ENCODE measurements around the gene PRSS56.

The PRSS56 gene

GRCh38 chr2:232516551-232516950 is 3.6 kb upstream of the PRSS56 start:
- no peak overlapping the region for H3K4me3 ChIP-seq (ENCODE audit: low read depth in 1 of 2, low read length in 2 of 2)
- H3K36me3 ChIP-seq (ENCODE audit: control insufficient read depth in 1 of 2, insufficient read depth in 2 of 2, low read length in 2 of 2): no peaks in the 10 kb centered on the region
- H3K27ac ChIP-seq (ENCODE audit: low read depth, low read length): no peak overlapping the region
- peaks cover 4 to 17% of the 10 kb centered on the region in 2 donors for H3K27me3 ChIP-seq (ENCODE audit: control insufficient read depth in 1 of 2, insufficient read depth in 2 of 2, low read length in 2 of 2)
- H3K9ac ChIP-seq (ENCODE audit: low read depth in 1 of 2, low read length in 2 of 2): no peak overlapping the region
- no peaks in the 10 kb centered on the region for H3K4me1 ChIP-seq (ENCODE audit: control insufficient read depth in 1 of 2, insufficient read depth in 2 of 2, low read length in 2 of 2)
- H3K9me3 ChIP-seq (ENCODE audit: control insufficient read depth in 1 of 2, low read length in 2 of 2): no peaks in the 10 kb centered on the region

- Histone ChIP-seq H3K27me3 (ENCODE audit: control insufficient read depth in 1 of 2, insufficient read depth in 2 of 2, low read length in 2 of 2) (peaks cover 24 to 34% of the 10 kb centered on the region in 2 donors), H3K27ac (ENCODE audit: low read depth, low read length) (no peak overlapping the region), H3K4me1 (ENCODE audit: control insufficient read depth in 1 of 2, insufficient read depth in 2 of 2, low read length in 2 of 2) (no peaks in the 10 kb centered on the region), H3K4me3 (ENCODE audit: low read depth in 1 of 2, low read length in 2 of 2) (no peak overlapping the region), H3K9me3 (ENCODE audit: control insufficient read depth in 1 of 2, low read length in 2 of 2) (no peaks in the 10 kb centered on the region), H3K36me3 (ENCODE audit: control insufficient read depth in 1 of 2, insufficient read depth in 2 of 2, low read length in 2 of 2) (no peaks in the 10 kb centered on the region), H3K9ac (ENCODE audit: low read depth in 1 of 2, low read length in 2 of 2) (no peak overlapping the region)
Measured at GRCh38 chr2:232518844-232519243, 1.3 kb upstream of the PRSS56 start.

GRCh38 chr2:232520489-232520888 is 301 bp downstream of the PRSS56 start:
- Histone ChIP-seq H3K27ac (ENCODE audit: low read depth, low read length) (no peak overlapping the region), H3K36me3 (ENCODE audit: control insufficient read depth in 1 of 2, insufficient read depth in 2 of 2, low read length in 2 of 2) (no peaks in the 10 kb centered on the region), H3K4me3 (ENCODE audit: low read depth in 1 of 2, low read length in 2 of 2) (no peak overlapping the region), H3K27me3 (ENCODE audit: control insufficient read depth in 1 of 2, insufficient read depth in 2 of 2, low read length in 2 of 2) (peaks cover 35 to 44% of the 10 kb centered on the region in 2 donors), H3K9ac (ENCODE audit: low read depth in 1 of 2, low read length in 2 of 2) (no peak overlapping the region), H3K9me3 (ENCODE audit: control insufficient read depth in 1 of 2, low read length in 2 of 2) (no peaks in the 10 kb centered on the region), H3K4me1 (ENCODE audit: control insufficient read depth in 1 of 2, insufficient read depth in 2 of 2, low read length in 2 of 2) (peaks cover 0 to 5% of the 10 kb centered on the region in 2 donors)

GRCh38 chr2:232521098-232521497 is 910 bp downstream of the PRSS56 start:
- peaks cover 35 to 40% of the 10 kb centered on the region in 2 donors for H3K27me3 ChIP-seq (ENCODE audit: control insufficient read depth in 1 of 2, insufficient read depth in 2 of 2, low read length in 2 of 2)
- no peak overlapping the region for H3K9ac ChIP-seq (ENCODE audit: low read depth in 1 of 2, low read length in 2 of 2)
- no peaks in the 10 kb centered on the region for H3K36me3 ChIP-seq (ENCODE audit: control insufficient read depth in 1 of 2, insufficient read depth in 2 of 2, low read length in 2 of 2)
- peaks cover 0 to 5% of the 10 kb centered on the region in 2 donors for H3K4me1 ChIP-seq (ENCODE audit: control insufficient read depth in 1 of 2, insufficient read depth in 2 of 2, low read length in 2 of 2)
- H3K27ac ChIP-seq (ENCODE audit: low read depth, low read length): no peak overlapping the region
- no peak overlapping the region for H3K4me3 ChIP-seq (ENCODE audit: low read depth in 1 of 2, low read length in 2 of 2)
- no peaks in the 10 kb centered on the region for H3K9me3 ChIP-seq (ENCODE audit: control insufficient read depth in 1 of 2, low read length in 2 of 2)

GRCh38 chr2:232521959-232522622 is 1.9 kb downstream of the PRSS56 start:
- H3K4me1 ChIP-seq (ENCODE audit: control insufficient read depth in 1 of 2, insufficient read depth in 2 of 2, low read length in 2 of 2): peaks cover 0 to 5% of the 10 kb centered on the region in 2 donors
- H3K9me3 ChIP-seq (ENCODE audit: control insufficient read depth in 1 of 2, low read length in 2 of 2): no peaks in the 10 kb centered on the region
- H3K4me3 ChIP-seq (ENCODE audit: low read depth in 1 of 2, low read length in 2 of 2): no peak overlapping the region
- no peak overlapping the region for H3K9ac ChIP-seq (ENCODE audit: low read depth in 1 of 2, low read length in 2 of 2)
- H3K36me3 ChIP-seq (ENCODE audit: control insufficient read depth in 1 of 2, insufficient read depth in 2 of 2, low read length in 2 of 2): no peaks in the 10 kb centered on the region
- H3K27ac ChIP-seq (ENCODE audit: low read depth, low read length): no peak overlapping the region
- peaks cover 35 to 40% of the 10 kb centered on the region in 2 donors for H3K27me3 ChIP-seq (ENCODE audit: control insufficient read depth in 1 of 2, insufficient read depth in 2 of 2, low read length in 2 of 2)

DNA sequence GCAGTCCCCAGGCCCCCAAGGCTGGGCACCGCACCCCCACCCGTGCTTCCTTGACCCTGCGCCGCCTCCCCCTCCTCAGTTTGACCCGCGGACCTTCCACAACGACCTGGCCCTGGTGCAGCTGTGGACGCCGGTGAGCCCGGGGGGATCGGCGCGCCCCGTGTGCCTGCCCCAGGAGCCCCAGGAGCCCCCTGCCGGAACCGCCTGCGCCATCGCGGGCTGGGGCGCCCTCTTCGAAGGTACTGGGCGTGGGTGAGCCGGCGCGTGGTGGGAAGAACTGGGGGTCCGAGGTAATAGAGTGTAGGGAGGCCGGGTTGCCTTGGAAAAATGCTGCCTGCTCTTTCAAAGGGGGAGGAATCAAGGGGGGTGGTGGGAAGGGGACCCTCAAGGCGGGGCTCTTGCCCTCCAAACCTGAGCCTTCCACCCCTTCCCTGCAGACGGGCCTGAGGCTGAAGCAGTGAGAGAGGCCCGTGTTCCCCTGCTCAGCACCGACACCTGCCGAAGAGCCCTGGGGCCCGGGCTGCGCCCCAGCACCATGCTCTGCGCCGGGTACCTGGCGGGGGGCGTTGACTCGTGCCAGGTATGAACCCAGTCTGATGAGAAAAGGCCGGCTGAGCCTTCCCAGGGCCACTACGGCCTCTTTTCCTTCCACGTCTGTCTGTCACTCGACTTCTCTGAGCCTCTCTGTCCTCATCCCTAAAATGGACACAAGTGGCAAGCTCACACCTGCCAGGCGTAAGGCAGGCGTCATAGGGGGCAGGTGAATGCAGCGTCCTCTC is 2.6 kb downstream of the PRSS56 start:
- Histone ChIP-seq H3K9ac (ENCODE audit: low read depth in 1 of 2, low read length in 2 of 2) (no peak overlapping the region), H3K36me3 (ENCODE audit: control insufficient read depth in 1 of 2, insufficient read depth in 2 of 2, low read length in 2 of 2) (no peaks in the 10 kb centered on the region), H3K27ac (ENCODE audit: low read depth, low read length) (no peak overlapping the region), H3K4me3 (ENCODE audit: low read depth in 1 of 2, low read length in 2 of 2) (no peak overlapping the region), H3K4me1 (ENCODE audit: control insufficient read depth in 1 of 2, insufficient read depth in 2 of 2, low read length in 2 of 2) (peaks cover 0 to 5% of the 10 kb centered on the region in 2 donors), H3K9me3 (ENCODE audit: control insufficient read depth in 1 of 2, low read length in 2 of 2) (no peaks in the 10 kb centered on the region), H3K27me3 (ENCODE audit: control insufficient read depth in 1 of 2, insufficient read depth in 2 of 2, low read length in 2 of 2) (peaks cover 35 to 40% of the 10 kb centered on the region in 2 donors)

- Histone ChIP-seq H3K4me3 (ENCODE audit: low read depth in 1 of 2, low read length in 2 of 2) (no peak overlapping the region), H3K27ac (ENCODE audit: low read depth, low read length) (no peak overlapping the region), H3K9me3 (ENCODE audit: control insufficient read depth in 1 of 2, low read length in 2 of 2) (no peaks in the 10 kb centered on the region), H3K9ac (ENCODE audit: low read depth in 1 of 2, low read length in 2 of 2) (no peak overlapping the region), H3K36me3 (ENCODE audit: control insufficient read depth in 1 of 2, insufficient read depth in 2 of 2, low read length in 2 of 2) (no peaks in the 10 kb centered on the region), H3K4me1 (ENCODE audit: control insufficient read depth in 1 of 2, insufficient read depth in 2 of 2, low read length in 2 of 2) (peaks cover 0 to 5% of the 10 kb centered on the region in 2 donors), H3K27me3 (ENCODE audit: control insufficient read depth in 1 of 2, insufficient read depth in 2 of 2, low read length in 2 of 2) (peaks cover 35 to 42% of the 10 kb centered on the region in 2 donors)
Measured at GRCh38 chr2:232523402-232523681, 3.2 kb downstream of the PRSS56 start.

DNA sequence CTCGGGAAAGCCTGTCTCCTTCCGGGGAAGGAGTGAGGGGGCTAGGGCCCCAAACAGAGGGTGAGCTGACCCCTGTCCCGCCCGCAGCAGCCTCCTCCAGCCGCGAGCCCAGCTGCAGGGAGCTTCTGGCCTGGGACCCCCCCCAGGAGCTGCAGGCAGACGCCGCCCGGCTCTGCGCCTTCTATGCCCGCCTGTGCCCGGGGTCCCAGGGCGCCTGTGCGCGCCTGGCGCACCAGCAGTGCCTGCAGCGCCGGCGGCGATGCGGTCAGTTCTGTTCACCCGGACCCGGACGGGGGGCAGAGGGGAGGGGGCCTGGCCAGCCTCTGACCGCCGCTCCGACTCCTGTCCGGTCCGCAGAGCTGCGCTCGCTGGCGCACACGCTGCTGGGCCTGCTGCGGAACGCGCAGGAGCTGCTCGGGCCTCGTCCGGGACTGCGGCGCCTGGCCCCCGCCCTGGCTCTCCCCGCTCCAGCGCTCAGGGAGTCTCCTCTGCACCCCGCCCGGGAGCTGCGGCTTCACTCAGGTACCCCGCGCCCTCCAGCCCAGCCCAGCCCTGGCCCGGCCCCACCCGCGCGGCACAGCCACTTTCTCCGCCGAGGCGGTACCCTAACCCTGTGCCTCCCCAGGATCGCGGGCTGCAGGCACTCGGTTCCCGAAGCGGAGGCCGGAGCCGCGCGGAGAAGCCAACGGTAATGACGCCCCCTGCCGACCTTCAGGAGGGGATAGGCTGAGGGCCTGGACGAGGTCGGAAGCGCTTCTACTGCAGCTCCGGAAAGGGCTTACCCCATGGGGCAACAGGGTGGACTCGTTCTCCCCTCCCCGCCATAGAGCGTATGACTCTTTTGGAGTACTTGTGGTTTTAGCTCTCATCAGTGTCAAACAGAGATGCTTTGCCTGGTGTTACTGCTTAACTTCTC is 3.8 kb downstream of the PRSS56 start:
- Histone ChIP-seq H3K27me3 (ENCODE audit: control insufficient read depth in 1 of 2, insufficient read depth in 2 of 2, low read length in 2 of 2) (peaks cover 35 to 45% of the 10 kb centered on the region in 2 donors), H3K9ac (ENCODE audit: low read depth in 1 of 2, low read length in 2 of 2) (no peak overlapping the region), H3K9me3 (ENCODE audit: control insufficient read depth in 1 of 2, low read length in 2 of 2) (no peaks in the 10 kb centered on the region), H3K36me3 (ENCODE audit: control insufficient read depth in 1 of 2, insufficient read depth in 2 of 2, low read length in 2 of 2) (no peaks in the 10 kb centered on the region), H3K4me1 (ENCODE audit: control insufficient read depth in 1 of 2, insufficient read depth in 2 of 2, low read length in 2 of 2) (peaks cover 0 to 5% of the 10 kb centered on the region in 2 donors), H3K4me3 (ENCODE audit: low read depth in 1 of 2, low read length in 2 of 2) (no peak overlapping the region), H3K27ac (ENCODE audit: low read depth, low read length) (no peak overlapping the region)

DNA sequence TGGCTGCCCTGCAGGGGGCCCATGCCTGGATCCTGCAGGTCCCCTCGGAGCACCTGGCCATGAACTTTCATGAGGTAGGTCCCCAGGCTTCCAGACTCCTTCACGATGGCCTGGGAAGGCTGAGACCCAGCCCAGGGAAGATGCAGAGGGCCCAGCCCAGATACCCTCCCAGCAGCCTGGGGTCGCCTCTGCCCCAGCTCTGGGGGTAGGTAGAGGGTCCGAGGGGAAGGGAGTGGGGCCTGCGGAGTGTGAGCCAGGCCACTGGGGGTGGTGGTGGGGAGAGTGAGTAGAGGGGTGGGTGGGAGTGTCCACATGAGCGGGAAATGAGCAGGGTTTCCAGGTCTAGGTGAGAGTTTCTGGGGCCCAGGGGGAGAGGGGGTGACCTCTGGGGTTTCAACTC is 4.6 kb downstream of the PRSS56 start:
- no peak overlapping the region for H3K27ac ChIP-seq (ENCODE audit: low read depth, low read length)
- no peaks in the 10 kb centered on the region for H3K36me3 ChIP-seq (ENCODE audit: control insufficient read depth in 1 of 2, insufficient read depth in 2 of 2, low read length in 2 of 2)
- no peak overlapping the region for H3K9ac ChIP-seq (ENCODE audit: low read depth in 1 of 2, low read length in 2 of 2)
- peaks cover 35 to 45% of the 10 kb centered on the region in 2 donors for H3K27me3 ChIP-seq (ENCODE audit: control insufficient read depth in 1 of 2, insufficient read depth in 2 of 2, low read length in 2 of 2)
- peaks cover 0 to 5% of the 10 kb centered on the region in 2 donors for H3K4me1 ChIP-seq (ENCODE audit: control insufficient read depth in 1 of 2, insufficient read depth in 2 of 2, low read length in 2 of 2)
- H3K9me3 ChIP-seq (ENCODE audit: control insufficient read depth in 1 of 2, low read length in 2 of 2): no peaks in the 10 kb centered on the region
- H3K4me3 ChIP-seq (ENCODE audit: low read depth in 1 of 2, low read length in 2 of 2): no peak overlapping the region

- H3K36me3 ChIP-seq (ENCODE audit: control insufficient read depth in 1 of 2, insufficient read depth in 2 of 2, low read length in 2 of 2): no peaks in the 10 kb centered on the region
- no peaks in the 10 kb centered on the region for H3K9me3 ChIP-seq (ENCODE audit: control insufficient read depth in 1 of 2, low read length in 2 of 2)
- H3K9ac ChIP-seq (ENCODE audit: low read depth in 1 of 2, low read length in 2 of 2): no peak overlapping the region
- peaks cover 35 to 43% of the 10 kb centered on the region in 2 donors for H3K27me3 ChIP-seq (ENCODE audit: control insufficient read depth in 1 of 2, insufficient read depth in 2 of 2, low read length in 2 of 2)
- peaks cover 0 to 5% of the 10 kb centered on the region in 2 donors for H3K4me1 ChIP-seq (ENCODE audit: control insufficient read depth in 1 of 2, insufficient read depth in 2 of 2, low read length in 2 of 2)
- H3K27ac ChIP-seq (ENCODE audit: low read depth, low read length): no peak overlapping the region
- H3K4me3 ChIP-seq (ENCODE audit: low read depth in 1 of 2, low read length in 2 of 2): no peak overlapping the region
Measured at GRCh38 chr2:232525199-232525598, 5.0 kb downstream of the PRSS56 start.

All from duodenal mucosa (tissue), 2 donors.